Natural killer cell (primary cell): Measurements from ENCODE around the gene PITPNM3. TPM values are rescaled to one million over a fixed set of nuclear protein-coding genes. Genes with fewer than 3 reads are reported as not detected.

Source experiments
- ATAC-seq, 3 donors: fragments of 150-1000 bp in 2 of 3; fragments of 200-7000 bp in 1 of 3; cut with Tn5 transposase; 1 replicate in 1 of 3; 2 replicates in 2 of 3; pipeline ENCODE4 v1.10.0; 2021; ENCODE audit warnings: mild to moderate bottlenecking in 2 of 3, moderate library complexity in 2 of 3
- DNase-seq, 2 donors: peaks; one replicate each; pipeline versions ENCODE4 v3.0.0 to v3.0.0-alpha.2; 2013 to 2021; ENCODE audit warnings: mixed read lengths in 1 of 2
- H3K27ac ChIP-seq: one replicate; pipeline ENCODE4 v1.5.1; 2013; ENCODE audit warnings: mild to moderate bottlenecking, low read length
- H3K27me3 ChIP-seq: one replicate; pipeline ENCODE4 v1.6.1; 2013; ENCODE audit warnings: low read length; ENCODE audit not compliant: control insufficient read depth, insufficient read depth
- H3K36me3 ChIP-seq: one replicate; pipeline ENCODE4 v1.6.1; 2013; ENCODE audit warnings: low read length; ENCODE audit not compliant: control insufficient read depth, insufficient read depth
- H3K4me1 ChIP-seq: one replicate; pipeline ENCODE4 v1.6.1; 2013; ENCODE audit warnings: low read length; ENCODE audit not compliant: control insufficient read depth, insufficient read depth
- H3K4me3 ChIP-seq: one replicate; pipeline ENCODE4 v1.5.1; 2013; ENCODE audit warnings: low read length
- H3K9me3 ChIP-seq: one replicate; pipeline ENCODE4 v1.6.1; 2013; ENCODE audit warnings: low read length; ENCODE audit not compliant: control insufficient read depth, insufficient read depth
- H3K27ac Mint-ChIP-seq, 2 donors: one replicate each; pipeline ENCODE4 v1.8.0; 2022; ENCODE audit warnings: mild to moderate bottlenecking in 2 of 2, mixed read lengths in 2 of 2, moderate library complexity in 1 of 2
- H3K27me3 Mint-ChIP-seq, 2 donors: one replicate each; pipeline ENCODE4 v1.8.0; 2022; ENCODE audit warnings: low read depth in 2 of 2, mixed read lengths in 2 of 2
- H3K36me3 Mint-ChIP-seq: one replicate; pipeline ENCODE4 v1.8.0; 2022; ENCODE audit warnings: mixed read lengths
- H3K4me1 Mint-ChIP-seq, 2 donors: one replicate each; pipeline ENCODE4 v1.8.0; 2022; ENCODE audit warnings: mixed read lengths in 2 of 2
- H3K4me3 Mint-ChIP-seq: one replicate; pipeline ENCODE4 v1.8.0; 2022; ENCODE audit warnings: mild to moderate bottlenecking, moderate library complexity, mixed read lengths
- H3K9me3 Mint-ChIP-seq, 2 donors: one replicate each; pipeline ENCODE4 v1.8.0; 2022; ENCODE audit warnings: mixed read lengths in 2 of 2
- CTCF ChIP-seq: fragments of 200-600 bp; IDR thresholded peaks from one replicate; pipeline ENCODE4 v1.8.0; 2022; ENCODE audit warnings: antibody characterized with exemption
- WGBS: methylation state at CpG from one replicate; pipeline ENCODE4 v1.1.7; 2013; ENCODE audit warnings: missing lambda C conversion rate; ENCODE audit not compliant: insufficient coverage; 5-methylcytosine and 5-hydroxymethylcytosine counted together
- intact Hi-C: fragments of 100-400 bp; cut with micrococcal nuclease; formaldehyde crosslinking; loops from one replicate; pipeline ENCODE4 v1.14.2; 2022
- total RNA-seq, 4 donors: library from RNA; stranded (reverse); fragments of 120-200 nt in 1 of 4; gene quantifications; one replicate each; pipeline versions ENCODE4 v1.2.3 to v1.2.4, GENCODE V29; 2013 to 2022

The PITPNM3 gene
- total RNA-seq, 3 donors from 2014 or later (not counting 1 experiment from before 2014, with no cell fraction given), result 0.42 to 0.75 (median 0.50) TPM

GRCh38 chr17:6528557-6528956 lies 27.8 kb downstream of the PITPNM3 start:
- no peaks in the 10 kb centered on the region for H3K27me3 ChIP-seq
- Mint-ChIP-seq H3K4me1 (no peaks in the 10 kb centered on the region), H3K27ac (no peak overlapping the region), H3K27me3 (peaks cover 0 to 5% of the 10 kb centered on the region in 2 donors), H3K9me3 (no peaks in the 10 kb centered on the region), H3K36me3 (no peaks in the 10 kb centered on the region), H3K4me3 (no peak overlapping the region)
- no peaks in the 10 kb centered on the region for H3K36me3 ChIP-seq
- H3K4me1 ChIP-seq, result no peaks in the 10 kb centered on the region
- WGBS, result 85% methylated on average over 3 of the region's 3 CpGs
- no peaks in the 10 kb centered on the region for H3K9me3 ChIP-seq
- no peak overlapping the region for H3K27ac ChIP-seq
- ATAC-seq (no peak), DNase-seq (no peak)
- no peak for TF ChIP-seq CTCF
- no peak overlapping the region for H3K4me3 ChIP-seq
- intact Hi-C loops, result no loop called here

DNA sequence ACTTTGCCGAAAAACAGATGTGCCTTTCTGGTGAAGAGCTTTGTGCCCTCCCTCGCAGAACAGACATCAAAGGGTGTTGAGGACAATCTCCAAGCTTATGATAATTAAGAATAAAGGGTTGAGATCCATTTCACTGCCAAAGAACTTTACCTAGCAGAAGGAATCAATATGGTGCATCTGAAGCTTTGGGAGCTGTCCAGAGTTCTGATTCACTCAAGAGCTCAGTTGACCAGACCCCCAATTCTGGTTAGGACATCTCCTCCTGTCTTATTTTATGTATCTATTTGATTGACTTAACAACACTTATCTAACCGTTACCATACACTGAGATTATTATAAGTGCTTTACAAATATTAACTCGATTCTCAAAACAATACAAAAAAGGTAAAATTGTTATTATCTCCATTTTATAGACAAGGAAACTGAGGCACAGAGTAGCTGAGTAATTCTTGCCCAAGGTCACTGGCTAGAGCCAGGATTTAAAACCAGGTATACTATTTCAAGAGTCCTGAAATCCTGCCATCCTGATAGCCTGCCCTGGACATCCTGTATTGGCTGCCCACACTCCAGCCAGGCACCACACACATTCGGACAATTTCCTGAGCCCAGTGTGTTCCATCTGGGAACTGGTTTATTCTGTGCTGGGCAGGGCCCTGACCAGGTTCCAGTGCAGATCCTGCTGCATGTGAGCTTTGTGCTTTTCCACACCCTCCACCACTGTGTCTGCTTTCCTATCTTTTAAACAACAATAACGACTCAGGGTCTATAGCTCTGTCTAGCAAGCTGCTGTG lies 29.8 kb downstream of the PITPNM3 start:
- Histone ChIP-seq H3K9me3 (no peaks in the 10 kb centered on the region), H3K36me3 (no peaks in the 10 kb centered on the region), H3K4me1 (no peaks in the 10 kb centered on the region), H3K4me3 (no peak overlapping the region), H3K27me3 (no peaks in the 10 kb centered on the region), H3K27ac (no peak overlapping the region)
- Mint-ChIP-seq H3K36me3 (no peaks in the 10 kb centered on the region), H3K4me3 (no peak overlapping the region), H3K27me3 (peaks cover 0 to 5% of the 10 kb centered on the region in 2 donors), H3K27ac (no peak overlapping the region), H3K4me1 (no peaks in the 10 kb centered on the region), H3K9me3 (no peaks in the 10 kb centered on the region)
- ATAC-seq (no peak), DNase-seq (no peak)
- 90% methylated on average over 5 of the region's 6 CpGs for WGBS
- no peak for TF ChIP-seq CTCF
- intact Hi-C loops, result no loop called here

DNA sequence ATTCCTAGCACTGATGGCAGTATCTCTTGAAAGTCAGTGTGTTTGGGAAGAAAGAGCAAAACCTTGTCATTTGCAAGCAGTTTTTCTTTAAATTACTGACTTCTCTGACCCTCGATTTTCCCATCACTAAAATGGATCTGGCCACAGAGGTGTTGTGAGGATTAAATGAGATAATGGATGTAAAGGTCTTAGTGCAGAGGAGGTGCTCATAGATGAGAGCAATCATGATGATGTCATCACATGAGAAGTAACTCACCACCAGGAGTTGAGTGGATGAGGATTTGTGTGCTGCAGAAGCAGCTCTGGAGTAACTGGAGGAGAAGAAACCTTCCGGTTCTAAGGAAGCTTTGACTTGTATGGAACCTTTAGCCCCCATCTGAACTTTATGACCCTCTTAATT lies 30.6 kb downstream of the PITPNM3 start:
- Histone ChIP-seq H3K9me3 (no peaks in the 10 kb centered on the region), H3K27me3 (no peaks in the 10 kb centered on the region), H3K4me1 (no peaks in the 10 kb centered on the region), H3K36me3 (no peaks in the 10 kb centered on the region), H3K27ac (no peak overlapping the region), H3K4me3 (no peak overlapping the region)
- no peaks in the 10 kb centered on the region for H3K36me3 Mint-ChIP-seq
- 100% methylated on average over 1 of the region's 2 CpGs for WGBS
- no peaks in the 10 kb centered on the region for H3K4me1 Mint-ChIP-seq
- H3K9me3 Mint-ChIP-seq, result no peaks in the 10 kb centered on the region
- no peak for TF ChIP-seq CTCF
- no peak overlapping the region for H3K27ac Mint-ChIP-seq
- no peak for ATAC-seq
- H3K27me3 Mint-ChIP-seq, result peaks cover 0 to 5% of the 10 kb centered on the region in 2 donors
- no peak overlapping the region for H3K4me3 Mint-ChIP-seq
- intact Hi-C loops, result no loop called here
- DNase-seq, result no peak

DNA sequence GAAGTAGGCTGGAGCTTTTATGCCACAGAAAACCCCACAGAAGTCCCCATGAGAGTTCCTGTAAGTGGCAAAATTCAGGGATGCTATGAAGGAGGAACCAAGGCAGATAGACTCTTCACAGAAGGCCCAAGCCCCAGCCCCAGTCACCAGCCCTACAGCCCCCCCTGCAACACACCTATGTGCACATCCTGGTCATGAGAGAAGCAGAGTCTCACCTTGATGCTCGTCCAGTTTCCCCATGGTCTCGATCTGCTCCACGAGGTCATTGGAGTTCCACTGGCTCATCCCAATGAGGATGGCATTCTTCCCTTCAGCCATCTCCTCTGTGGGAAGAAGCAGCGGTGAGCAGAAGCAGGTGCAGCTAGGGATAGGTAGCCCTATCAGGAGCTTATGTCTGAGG lies 31.2 kb downstream of the PITPNM3 start:
- Mint-ChIP-seq H3K4me3 (no peak overlapping the region), H3K4me1 (no peaks in the 10 kb centered on the region), H3K27me3 (peaks cover 0 to 5% of the 10 kb centered on the region in 2 donors), H3K27ac (no peak overlapping the region), H3K36me3 (no peaks in the 10 kb centered on the region), H3K9me3 (no peaks in the 10 kb centered on the region)
- intact Hi-C loops, result no loop called here
- 91% methylated on average over 4 of the region's 4 CpGs for WGBS
- Histone ChIP-seq H3K9me3 (no peaks in the 10 kb centered on the region), H3K36me3 (no peaks in the 10 kb centered on the region), H3K4me1 (no peaks in the 10 kb centered on the region), H3K27ac (no peak overlapping the region), H3K27me3 (no peaks in the 10 kb centered on the region), H3K4me3 (no peak overlapping the region)
- DNase-seq (no peak), ATAC-seq (no peak)
- TF ChIP-seq CTCF, result no peak
